SJCRH30 (cell line): Measurements from ENCODE around the gene CERS5. TPM values are rescaled to one million over a fixed set of nuclear protein-coding genes. Genes with fewer than 3 reads are reported as not detected.
"Not testable (repeated sequence)": the region's sequence is repeated elsewhere in the genome, so short reads cannot be mapped to it uniquely, and the experiment has no call there.

Experiments
- DNase-seq, 2 experiments: peaks; one replicate each; pipeline ENCODE4 v3.0.0-alpha.2; 2015 to 2020
- H3K27ac ChIP-seq: fragments of 250-450 bp; sonication (Bioruptor Pico); 2 replicates; pipeline ENCODE4 v1.5.1; 2020; ENCODE audit warnings: mild to moderate bottlenecking, moderate library complexity
- H3K27me3 ChIP-seq: fragments of 250-450 bp; sonication (Bioruptor Pico); 2 replicates; pipeline ENCODE4 v1.5.1; 2020; ENCODE audit warnings: mild to moderate bottlenecking, moderate library complexity
- H3K36me3 ChIP-seq: fragments of 250-450 bp; sonication (Bioruptor Pico); 2 replicates; pipeline ENCODE4 v1.5.1; 2020; ENCODE audit warnings: mild to moderate bottlenecking, moderate library complexity
- H3K4me1 ChIP-seq: fragments of 250-450 bp; sonication (Bioruptor Pico); 2 replicates; pipeline ENCODE4 v1.5.1; 2020; ENCODE audit warnings: mild to moderate bottlenecking, moderate library complexity
- H3K4me3 ChIP-seq: fragments of 250-450 bp; sonication (Bioruptor Pico); 2 replicates; pipeline ENCODE4 v1.5.1; 2020; ENCODE audit warnings: mild to moderate bottlenecking, moderate library complexity
- H3K9me3 ChIP-seq: fragments of 250-450 bp; sonication (Bioruptor Pico); replicated peaks from 2 replicates; pipeline ENCODE4 v1.5.1; 2020; ENCODE audit warnings: mild to moderate bottlenecking, moderate library complexity
- total RNA-seq: library from RNA; depleted of rRNA; stranded (reverse); fragments of >200 nt; shearing (Covaris generic); gene quantifications from 2 replicates; pipeline ENCODE4 v1.2.3, GENCODE V29; 2014

CERS5 gene
- total RNA-seq, 1 experiment from 2014 or later: 58.7 TPM

DNA sequence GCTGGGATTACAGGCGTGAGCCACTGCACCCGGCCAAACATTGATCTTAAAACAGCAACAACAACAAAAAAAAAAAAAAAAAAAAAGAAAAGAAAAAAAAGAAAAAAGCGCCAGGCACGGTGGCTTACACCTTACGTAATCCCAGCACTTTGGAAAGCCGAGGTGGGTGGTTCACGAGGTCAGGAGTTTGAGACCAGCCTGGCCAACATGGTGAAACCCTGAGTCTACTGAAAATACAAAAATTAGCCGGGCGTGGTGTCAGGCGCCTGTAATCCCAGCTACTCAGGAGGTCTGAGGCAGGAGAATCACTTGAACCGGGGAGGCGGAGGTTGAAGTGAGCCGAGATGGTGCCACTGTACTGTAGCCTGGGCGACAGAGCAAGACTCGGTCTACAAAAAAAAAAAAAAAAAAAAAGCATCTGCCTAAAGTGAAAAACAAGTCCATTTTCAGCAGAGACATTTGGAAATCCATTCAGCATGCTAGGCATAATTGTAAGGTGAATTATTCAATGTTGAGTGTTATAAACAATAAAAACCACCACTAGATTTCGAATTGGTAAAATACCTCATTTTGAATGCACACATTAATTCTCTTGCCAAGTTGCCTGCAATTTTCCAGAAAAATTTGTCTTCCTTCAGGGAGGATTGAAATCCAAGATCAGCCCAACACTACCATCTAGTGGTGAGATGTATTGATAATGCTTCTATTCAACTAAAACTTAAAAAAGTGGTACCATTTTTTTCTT lies 8.0 kb upstream of the CERS5 start:
- peaks cover 20% of the 10 kb centered on the region for H3K36me3 ChIP-seq
- peak; percentile 53 to 91 for DNase-seq
- H3K4me1 ChIP-seq: 0 out of 2 replicates have a peak, but pooled peaks cover 3% of the 10 kb centered on the region
- H3K4me3 ChIP-seq: no peak overlapping the region
- no peaks in the 10 kb centered on the region for H3K27me3 ChIP-seq
- H3K9me3 ChIP-seq: 0 out of 2 replicates have a peak, but pooled peaks cover under 1% of the 10 kb centered on the region
- no peak overlapping the region for H3K27ac ChIP-seq

DNA sequence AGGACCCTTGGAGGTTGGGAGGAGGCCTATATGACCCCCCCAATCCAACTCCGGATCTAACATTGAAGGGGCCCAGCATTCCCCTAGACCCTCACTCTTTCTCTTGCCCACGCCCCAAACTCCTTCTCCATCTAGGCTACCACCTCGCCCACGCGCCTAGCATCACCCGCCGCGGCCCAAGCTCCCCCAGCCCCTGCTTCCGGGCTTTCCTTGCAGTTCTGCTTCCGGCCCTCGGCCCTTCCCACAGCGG lies 445 bp downstream of the CERS5 start:
- Histone ChIP-seq H3K36me3 (no peaks in the 10 kb centered on the region), H3K4me1 (peaks cover 3% of the 10 kb centered on the region; the same call in 1 of the 2 replicates), H3K4me3 (peak overlapping the region; percentile 94), H3K27me3 (no peaks in the 10 kb centered on the region), H3K27ac (peak overlapping the region; percentile 87), H3K9me3 (0 out of 2 replicates have a peak, but pooled peaks cover 2% of the 10 kb centered on the region)
- DNase-seq: peak in 1 of 2 experiments; percentile 57

DNA sequence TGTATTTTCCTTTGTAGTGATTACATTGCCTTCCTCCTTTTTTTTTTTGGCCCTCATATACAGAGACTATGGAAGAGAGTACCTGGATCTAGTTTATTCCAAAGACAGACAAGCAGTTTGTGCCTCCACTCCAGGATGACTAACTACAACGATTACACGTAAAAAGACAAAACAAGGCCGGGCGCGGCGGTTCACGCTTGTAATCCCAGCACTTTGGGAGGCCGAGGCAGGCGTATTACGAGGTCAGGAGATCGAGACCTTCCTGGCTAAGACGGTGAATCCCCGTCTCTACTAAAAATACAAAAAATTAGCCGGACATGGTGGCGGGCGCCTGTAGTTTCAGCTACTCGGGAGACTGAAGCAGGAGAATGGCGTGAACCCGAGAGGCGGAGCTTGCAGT lies 2.2 kb downstream of the CERS5 start:
- no peaks in the 10 kb centered on the region for H3K27me3 ChIP-seq
- DNase-seq: no peak

DNA sequence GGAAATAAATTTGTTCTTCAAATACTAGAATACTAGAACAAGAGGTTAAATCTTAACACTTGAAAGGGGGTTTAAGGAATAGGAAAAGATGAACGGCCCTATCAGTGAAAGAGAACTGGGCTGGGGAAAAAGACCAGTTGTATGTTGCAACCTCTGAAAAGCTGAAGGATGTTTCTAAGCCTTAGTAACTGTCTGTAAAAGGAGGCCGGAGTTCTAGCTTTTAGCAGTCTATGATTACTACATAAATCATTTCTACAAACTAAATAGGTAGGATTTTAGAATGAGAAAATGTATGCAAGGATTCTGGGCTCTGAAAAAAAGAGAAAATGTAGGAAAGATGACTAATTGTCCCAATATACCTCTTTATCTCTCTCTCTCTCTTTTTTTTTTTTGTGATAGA lies 4.9 kb downstream of the CERS5 start:
- Histone ChIP-seq H3K36me3 (no peaks in the 10 kb centered on the region; the same call in 1 of the 2 replicates), H3K27me3 (no peaks in the 10 kb centered on the region), H3K4me1 (peaks cover 3% of the 10 kb centered on the region; the same call in 1 of the 2 replicates), H3K9me3 (no peaks in the 10 kb centered on the region), H3K27ac (no peak overlapping the region), H3K4me3 (no peak overlapping the region)
- DNase-seq: no peak

More for the DNA sequence above, 2.2 kb downstream of the CERS5 start:
- Histone ChIP-seq H3K36me3 (no peaks in the 10 kb centered on the region), H3K4me1 (peaks cover 3% of the 10 kb centered on the region; the same call in 1 of the 2 replicates), H3K27ac (no peak overlapping the region), H3K9me3 (no peaks in the 10 kb centered on the region), H3K4me3 (no peak overlapping the region)

DNA sequence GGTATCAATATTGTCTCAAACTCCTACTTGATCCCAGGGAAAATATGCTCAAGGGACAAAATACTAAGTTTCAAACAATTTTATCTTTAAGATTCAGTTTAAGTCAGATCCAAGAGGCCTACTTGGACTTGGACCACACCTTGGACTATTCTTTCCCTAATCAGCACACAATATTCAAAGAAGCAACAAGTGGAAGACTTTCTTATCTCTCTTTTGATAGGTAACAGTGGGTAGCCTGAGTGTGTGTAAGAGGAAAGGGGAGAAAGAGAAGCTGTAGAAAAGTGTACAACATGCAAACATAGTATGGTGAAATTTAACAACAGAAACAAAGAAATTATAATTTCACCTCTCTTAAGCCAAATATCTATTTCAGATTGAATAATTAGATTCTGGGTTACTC lies 6.5 kb downstream of the CERS5 start:
- DNase-seq: no peak
- no peaks in the 10 kb centered on the region; the same call in 1 of the 2 replicates for H3K4me1 ChIP-seq
- no peaks in the 10 kb centered on the region for H3K9me3 ChIP-seq
- H3K4me3 ChIP-seq: no peak overlapping the region
- no peak overlapping the region for H3K27ac ChIP-seq
- peaks cover 3% of the 10 kb centered on the region for H3K36me3 ChIP-seq
- no peaks in the 10 kb centered on the region for H3K27me3 ChIP-seq

DNA sequence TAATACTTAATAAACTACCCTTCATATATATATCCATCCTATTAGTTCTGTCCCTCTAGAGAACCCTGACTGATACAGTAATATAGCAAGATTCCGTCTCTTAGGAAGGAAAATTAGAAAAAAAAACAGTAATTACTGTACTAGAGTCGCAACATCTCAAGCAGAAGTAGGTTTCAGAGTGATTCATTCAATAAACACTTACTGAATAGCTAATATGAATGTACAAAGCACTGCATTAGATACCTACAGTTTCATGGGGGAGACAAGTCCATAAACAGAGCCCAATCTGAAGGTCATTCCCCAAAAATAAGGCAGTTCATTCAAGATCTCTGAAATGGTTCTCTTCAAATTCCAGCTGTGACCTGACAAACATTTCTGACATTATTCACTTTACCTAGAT lies 9.9 kb downstream of the CERS5 start:
- Histone ChIP-seq H3K4me3 (no peak overlapping the region), H3K27me3 (no peaks in the 10 kb centered on the region), H3K27ac (no peak overlapping the region), H3K4me1 (no peaks in the 10 kb centered on the region), H3K36me3 (peaks cover 10% of the 10 kb centered on the region), H3K9me3 (no peaks in the 10 kb centered on the region)
- DNase-seq: no peak

DNA sequence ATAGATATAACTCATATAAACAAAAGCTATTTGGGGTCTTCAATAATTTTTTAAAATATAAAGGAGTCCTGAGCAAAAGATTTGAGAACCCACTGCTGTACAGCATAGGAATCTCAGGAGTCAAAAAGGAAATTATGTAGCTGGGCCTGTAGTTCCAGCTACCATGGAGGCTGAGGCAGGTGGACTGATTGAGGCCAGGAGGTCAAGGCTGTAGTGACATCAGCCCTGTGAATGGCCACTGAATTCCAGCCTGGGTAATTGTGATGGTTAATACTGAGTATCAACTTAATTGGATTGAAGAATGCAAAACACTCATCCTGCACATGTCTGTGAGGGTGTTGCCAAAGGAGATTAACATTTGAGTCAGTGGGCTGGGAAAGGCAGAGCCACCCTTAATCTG lies 10.5 kb downstream of the CERS5 start:
- H3K36me3 ChIP-seq: peaks cover 10% of the 10 kb centered on the region
- no peak overlapping the region for H3K27ac ChIP-seq
- DNase-seq: no peak
- H3K4me1 ChIP-seq: no peaks in the 10 kb centered on the region
- H3K9me3 ChIP-seq: no peaks in the 10 kb centered on the region
- H3K27me3 ChIP-seq: no peaks in the 10 kb centered on the region
- H3K4me3 ChIP-seq: no peak overlapping the region

DNA sequence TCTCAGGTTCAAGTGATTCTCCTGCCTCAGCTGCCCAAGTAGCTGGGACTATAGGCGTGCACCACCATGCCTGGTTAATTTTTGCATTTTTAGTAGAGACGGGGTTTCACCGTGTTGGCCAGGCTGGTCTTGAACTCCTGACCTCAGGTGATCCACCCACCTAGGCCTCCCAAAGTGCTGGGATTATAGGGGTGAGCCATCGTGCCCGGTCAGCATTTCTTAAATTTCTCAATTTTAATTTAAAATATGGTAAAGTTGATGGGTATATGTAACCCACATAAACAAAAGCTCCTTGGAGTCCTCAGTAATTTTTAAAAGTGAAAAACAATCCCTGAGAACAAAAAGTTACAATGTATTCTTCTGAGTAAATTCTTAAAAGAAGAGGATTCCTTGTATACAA lies 12.2 kb downstream of the CERS5 start:
- H3K27ac ChIP-seq, H3K4me3 ChIP-seq, H3K9me3 ChIP-seq, H3K36me3 ChIP-seq, H3K27me3 ChIP-seq, DNase-seq, H3K4me1 ChIP-seq: not testable (repeated sequence)

DNA sequence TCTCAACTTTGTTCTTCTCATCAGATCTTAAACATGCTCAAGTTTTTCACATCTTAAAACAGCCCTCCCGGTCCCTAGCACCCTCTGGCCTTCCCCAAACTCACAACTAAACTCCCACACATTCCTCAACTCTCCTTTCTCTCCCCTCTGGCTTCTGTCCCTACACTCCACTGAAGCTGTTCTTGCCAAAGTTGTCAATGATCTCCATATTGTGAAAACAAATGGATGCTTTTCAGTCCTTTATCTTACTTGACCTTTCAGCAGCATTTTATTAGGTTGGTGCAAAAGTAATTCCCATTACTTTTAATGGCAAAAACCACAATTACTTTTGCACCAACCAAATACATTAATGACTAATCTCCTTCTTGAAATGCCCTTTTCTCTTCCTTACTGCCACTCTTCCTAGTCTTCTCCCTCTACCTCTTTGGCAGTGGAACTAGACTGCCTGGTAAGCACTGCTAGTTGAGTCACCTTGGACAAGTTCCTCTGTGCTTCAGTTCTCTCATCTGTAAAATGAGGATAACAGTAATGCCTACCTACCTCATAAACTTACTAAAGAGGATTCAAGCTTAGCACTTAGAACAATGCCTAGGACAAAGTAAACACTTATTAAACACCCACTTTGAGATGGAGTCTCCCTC lies 16.0 kb downstream of the CERS5 start:
- no peak for DNase-seq
- Histone ChIP-seq H3K36me3 (peaks cover 12% of the 10 kb centered on the region), H3K9me3 (no peaks in the 10 kb centered on the region), H3K4me3 (no peak overlapping the region), H3K27me3 (no peaks in the 10 kb centered on the region), H3K27ac (no peak overlapping the region), H3K4me1 (no peaks in the 10 kb centered on the region)

DNA sequence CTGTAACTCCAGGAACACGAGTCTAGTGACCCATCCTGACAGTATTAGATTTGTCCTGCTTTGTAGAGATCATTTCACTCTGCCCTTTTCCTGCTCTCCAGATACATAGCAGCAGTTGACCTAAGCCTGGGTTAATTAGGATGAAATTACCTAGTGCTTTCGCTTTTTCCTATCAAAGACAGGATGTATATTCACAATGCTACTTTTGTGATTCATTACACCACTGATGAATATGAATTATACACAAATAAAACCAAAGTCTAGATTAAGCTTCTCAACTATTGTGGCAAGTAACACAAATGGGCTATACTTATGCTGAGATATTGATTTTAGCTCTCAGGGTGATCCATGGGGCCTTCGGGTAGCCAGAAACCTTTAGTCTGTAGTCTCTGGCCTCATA lies 17.9 kb downstream of the CERS5 start:
- H3K9me3 ChIP-seq: no peaks in the 10 kb centered on the region

DNA sequence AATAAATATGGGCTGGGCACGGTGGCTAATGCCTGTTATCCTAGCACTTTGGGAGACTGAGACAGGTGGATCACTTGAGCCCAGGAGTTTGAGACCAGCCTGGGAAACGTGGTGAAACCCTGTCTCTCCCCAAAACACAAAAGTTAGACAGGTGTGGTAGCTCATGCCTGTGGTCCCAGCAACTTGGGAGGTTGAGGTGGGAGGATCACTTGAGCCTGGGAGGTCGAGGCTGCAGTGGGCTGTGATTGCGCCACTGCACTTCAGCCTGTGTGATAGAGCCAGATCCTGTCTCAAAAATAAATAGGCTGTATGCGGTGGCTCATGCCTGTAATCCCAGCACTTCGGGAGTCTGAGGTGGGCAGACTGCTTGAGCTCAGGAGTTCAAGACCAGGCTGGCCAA lies 19.2 kb downstream of the CERS5 start:
- H3K27ac ChIP-seq, H3K9me3 ChIP-seq, H3K4me1 ChIP-seq, DNase-seq, H3K4me3 ChIP-seq, H3K27me3 ChIP-seq, H3K36me3 ChIP-seq: not testable (repeated sequence)

More for the DNA sequence above, 17.9 kb downstream of the CERS5 start:
- DNase-seq: no peak
- Histone ChIP-seq H3K36me3 (peaks cover 10% of the 10 kb centered on the region), H3K4me1 (no peaks in the 10 kb centered on the region), H3K27me3 (no peaks in the 10 kb centered on the region), H3K27ac (no peak overlapping the region), H3K4me3 (no peak overlapping the region)

DNA sequence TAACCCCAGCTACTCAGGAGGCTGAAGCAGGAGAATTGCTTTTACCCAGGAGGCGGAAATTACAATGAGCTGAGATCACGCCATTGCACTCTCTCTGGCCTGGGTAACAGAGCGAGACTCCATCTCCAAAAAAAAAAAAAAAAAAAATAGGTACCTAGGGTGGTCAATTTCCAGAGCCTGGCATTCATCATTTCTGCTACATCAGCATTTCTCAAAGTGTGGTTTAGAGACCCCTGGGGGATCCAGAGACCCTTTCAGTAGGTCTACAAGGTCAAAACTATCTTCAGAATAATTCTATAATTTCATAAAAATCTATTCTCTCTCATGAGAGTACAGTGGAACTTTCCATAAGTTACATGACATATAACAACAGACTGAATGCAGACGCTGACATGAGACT lies 19.9 kb downstream of the CERS5 start:
- Histone ChIP-seq H3K27me3 (no peaks in the 10 kb centered on the region), H3K4me3 (no peak overlapping the region), H3K36me3 (peaks cover 11% of the 10 kb centered on the region), H3K4me1 (no peaks in the 10 kb centered on the region), H3K27ac (no peak overlapping the region), H3K9me3 (no peaks in the 10 kb centered on the region)
- no peak for DNase-seq

DNA sequence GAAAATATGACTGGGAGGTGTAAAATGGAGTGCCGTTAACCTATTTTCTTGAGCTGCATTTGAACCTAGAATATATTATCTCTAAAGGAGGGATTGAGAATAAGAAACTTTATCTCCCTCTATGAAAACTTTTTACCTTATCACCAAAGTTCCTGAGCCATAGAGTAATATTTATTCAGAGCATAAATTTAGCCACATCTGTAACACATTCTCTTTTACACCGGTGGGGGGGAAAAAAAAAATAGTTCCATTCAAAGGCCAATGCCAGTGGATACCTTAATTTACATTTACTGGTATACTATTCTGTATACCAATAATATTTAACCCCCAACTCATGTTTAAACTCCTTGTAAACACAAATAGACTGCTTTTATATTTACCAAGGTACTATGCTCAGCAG lies 21.7 kb downstream of the CERS5 start:
- H3K36me3 ChIP-seq: peaks cover 20% of the 10 kb centered on the region
- DNase-seq: no peak
- H3K27me3 ChIP-seq: no peaks in the 10 kb centered on the region
- no peaks in the 10 kb centered on the region for H3K9me3 ChIP-seq
- no peak overlapping the region for H3K4me3 ChIP-seq
- H3K4me1 ChIP-seq: no peaks in the 10 kb centered on the region
- no peak overlapping the region for H3K27ac ChIP-seq

DNA sequence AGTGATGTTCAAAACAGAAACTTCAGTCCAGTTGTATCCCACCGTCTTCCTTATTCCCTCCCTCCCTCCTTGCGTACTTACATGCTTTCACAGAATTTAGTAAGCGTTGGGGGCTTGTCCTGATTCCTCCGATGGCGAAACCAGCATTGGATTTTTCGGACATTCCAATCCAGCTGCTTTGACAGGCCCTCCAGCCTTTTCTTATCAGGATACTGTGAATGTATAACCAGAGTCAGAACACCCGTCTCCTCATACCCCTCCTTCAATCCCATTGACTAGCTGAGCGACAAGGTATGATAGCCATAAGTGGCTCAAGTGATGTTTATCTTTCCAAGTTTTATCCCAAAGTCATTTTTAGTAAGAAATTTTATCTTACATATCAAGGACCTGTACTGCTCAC lies 24.2 kb downstream of the CERS5 start:
- no peak for DNase-seq
- H3K4me1 ChIP-seq: no peaks in the 10 kb centered on the region
- peaks cover 36% of the 10 kb centered on the region for H3K36me3 ChIP-seq
- no peaks in the 10 kb centered on the region for H3K9me3 ChIP-seq
- no peaks in the 10 kb centered on the region for H3K27me3 ChIP-seq
- no peak overlapping the region for H3K4me3 ChIP-seq
- no peak overlapping the region for H3K27ac ChIP-seq

DNA sequence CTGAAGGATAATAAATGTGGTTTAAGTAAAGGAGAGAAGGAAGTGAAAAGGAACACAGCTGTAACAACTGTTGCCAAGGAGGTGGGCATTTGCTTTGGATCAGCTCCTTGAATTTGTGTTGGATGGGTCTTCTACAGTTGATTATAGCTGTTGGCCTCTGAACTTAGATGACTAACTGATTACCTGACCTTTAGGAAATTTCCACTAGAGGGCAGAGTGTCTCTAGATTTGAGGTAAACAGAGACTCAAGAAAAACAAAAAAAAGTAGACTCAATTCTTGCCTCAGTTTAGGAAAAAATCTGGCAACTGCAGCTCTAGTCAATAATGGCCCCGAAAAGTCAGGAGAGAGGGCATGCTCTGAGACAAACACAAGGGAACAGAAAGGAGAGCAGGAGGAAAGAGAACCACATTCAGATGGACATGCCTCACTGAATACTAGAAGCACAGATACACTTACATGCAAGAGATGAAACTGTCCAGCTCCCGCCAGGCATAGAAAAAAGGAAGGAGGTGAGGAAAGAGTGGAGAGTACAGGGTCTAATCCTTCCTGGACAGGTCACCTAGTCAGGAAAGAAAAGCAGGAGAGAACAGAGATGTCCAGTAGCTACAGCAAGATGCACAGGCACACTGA lies 34.5 kb downstream of the CERS5 start:
- Histone ChIP-seq H3K4me3 (no peak overlapping the region), H3K36me3 (peaks cover 74% of the 10 kb centered on the region), H3K27ac (no peak overlapping the region), H3K4me1 (no peaks in the 10 kb centered on the region), H3K9me3 (no peaks in the 10 kb centered on the region), H3K27me3 (no peaks in the 10 kb centered on the region)
- DNase-seq: peak in 1 of 2 experiments; percentile 74
